HEK293T (cell line): ENCODE measurements around the gene IFNG.

Source experiments
- ARNT ChIP-seq: fragments of 450-650 bp; IDR thresholded peaks from 2 replicates; pipeline ENCODE4 v1.6.1; 2017; ENCODE audit warnings: mild to moderate bottlenecking
- BHLHE40 ChIP-seq: fragments of 450-650 bp; IDR thresholded peaks from 2 replicates; pipeline ENCODE4 v1.6.1; 2016; ENCODE audit warnings: mild to moderate bottlenecking, moderate library complexity, borderline replicate concordance
- CTBP1 ChIP-seq: fragments of 450-650 bp; IDR thresholded peaks from 2 replicates; pipeline ENCODE4 v1.6.1; 2016; ENCODE audit warnings: borderline replicate concordance
- ELF4 ChIP-seq: fragments of 450-650 bp; IDR thresholded peaks from 2 replicates; pipeline ENCODE4 v1.6.1; 2017; ENCODE audit warnings: antibody characterized with exemption
- FOXA1 ChIP-seq: fragments of 450-650 bp; IDR thresholded peaks from 2 replicates; pipeline ENCODE4 v1.6.1; 2016; ENCODE audit warnings: mild to moderate bottlenecking
- FOXK2 ChIP-seq: fragments of 450-650 bp; IDR thresholded peaks from 2 replicates; pipeline ENCODE4 v1.6.1; 2016; ENCODE audit warnings: mild to moderate bottlenecking
- FOXM1 ChIP-seq: fragments of 450-650 bp; IDR thresholded peaks from 2 replicates; pipeline ENCODE4 v1.6.1; 2017; ENCODE audit warnings: mild to moderate bottlenecking, borderline replicate concordance
- HDGF ChIP-seq: fragments of 450-650 bp; IDR thresholded peaks from 2 replicates; pipeline ENCODE4 v1.6.1; 2017; ENCODE audit warnings: antibody characterized with exemption, borderline replicate concordance
- NFRKB ChIP-seq: fragments of 450-650 bp; IDR thresholded peaks from 2 replicates; pipeline ENCODE4 v1.6.1; 2016; ENCODE audit warnings: mild to moderate bottlenecking, moderate library complexity
- PKNOX1 ChIP-seq: fragments of 450-650 bp; IDR thresholded peaks from 2 replicates; pipeline ENCODE4 v1.6.1; 2016
- SP1 ChIP-seq: fragments of 450-650 bp; IDR thresholded peaks from 2 replicates; pipeline ENCODE4 v1.6.1; 2017
- SUZ12 ChIP-seq: fragments of 450-650 bp; IDR thresholded peaks from 2 replicates; pipeline ENCODE4 v1.6.1; 2016; ENCODE audit warnings: mild to moderate bottlenecking
- TARDBP ChIP-seq: fragments of 450-650 bp; IDR thresholded peaks from 2 replicates; pipeline ENCODE4 v1.6.1; 2016
- ZNF384 ChIP-seq: fragments of 450-650 bp; IDR thresholded peaks from 2 replicates; pipeline ENCODE4 v1.6.1; 2016

- TF ChIP-seq SP1 (no peak), FOXM1 (no peak), BHLHE40 (no peak), PKNOX1 (no peak), FOXA1 (no peak), TARDBP (no peak), FOXK2 (no peak), NFRKB (no peak), CTBP1 (no peak), ARNT (no peak), ELF4 (no peak), SUZ12 (no peak), HDGF (no peak), ZNF384 (no peak)
Measured at GRCh38 chr12:68154779-68155178, 4.8 kb downstream of the IFNG start.
